Renal cortex interstitium (tissue), 11 donors: ENCODE data around the gene TMA7B. TPM values are rescaled to one million over a fixed set of nuclear protein-coding genes. Genes with fewer than 3 reads are reported as not detected.

ENCODE experiments used
- DNase-seq, 11 donors: peaks; one replicate each; pipeline ENCODE4 v3.0.0-alpha.2; 2013; ENCODE audit warnings: low read depth in 9 of 11, low spot score in 4 of 11; ENCODE audit errors: extremely low read depth in 1 of 11
- polyA plus RNA-seq, 3 donors: library from polyadenylated mRNA; unstranded; fragments of 120-200 nt; gene quantifications; one replicate each; pipeline ENCODE4 v1.2.1, GENCODE V29; 2013; ENCODE audit not compliant: insufficient read length in 3 of 3

TMA7B gene
- polyA plus RNA-seq, 3 donors, result 0.14 to 0.20 (median 0.15) TPM

- DNase-seq, result no peak
Measured at GRCh38 chr22:39994041-39994565, 33.9 kb downstream of the TMA7B start.

- peak in 1 of 11 donors; percentile 28 for DNase-seq
Measured at GRCh38 chr22:39994566-39995392, 34.6 kb downstream of the TMA7B start, which contains the start of gene FAM83F. TSS of gene FAM83F (plus strand) at chr22:39994954. CDS start at chr22:39995043, 89 bp downstream.

GRCh38 chr22:39995393-39996252, 35.4 kb downstream of the TMA7B start:
- no peak for DNase-seq

GRCh38 chr22:39996732-39997131, 36.5 kb downstream of the TMA7B start:
- DNase-seq, result no peak

GRCh38 chr22:39997421-39997820, 37.2 kb downstream of the TMA7B start:
- no peak for DNase-seq

GRCh38 chr22:39997939-39998726, 37.9 kb downstream of the TMA7B start:
- peak in 9 of 11 donors; percentile 38 to 77 (median 62) for DNase-seq

- DNase-seq, result no peak
Measured at GRCh38 chr22:39999144-39999757, 39.1 kb downstream of the TMA7B start.

- DNase-seq, result no peak
Measured at GRCh38 chr22:40000171-40000570, 40.0 kb downstream of the TMA7B start.

GRCh38 chr22:40001106-40001505, 40.9 kb downstream of the TMA7B start:
- no peak for DNase-seq

GRCh38 chr22:40001800-40002577, 41.8 kb downstream of the TMA7B start:
- DNase-seq, result no peak

- DNase-seq, result no peak
Measured at GRCh38 chr22:40002935-40003715, 42.9 kb downstream of the TMA7B start.

- DNase-seq, result no peak
Measured at GRCh38 chr22:40004836-40005235, 44.6 kb downstream of the TMA7B start.

GRCh38 chr22:40006641-40007040, 46.4 kb downstream of the TMA7B start:
- no peak for DNase-seq

- no peak for DNase-seq
Measured at GRCh38 chr22:40007853-40008710, 47.9 kb downstream of the TMA7B start.

- DNase-seq, result no peak
Measured at GRCh38 chr22:40008726-40009291, 48.6 kb downstream of the TMA7B start.

GRCh38 chr22:40009292-40009774, 49.1 kb downstream of the TMA7B start:
- DNase-seq, result peak in 4 of 11 donors; percentile 38 to 66 (median 58)
